ENCODE data around the gene TAF6L. TPM values are rescaled to one million over a fixed set of nuclear protein-coding genes. Genes with fewer than 3 reads are reported as not detected.

The TAF6L gene
- total and polyA plus RNA-seq, 2 donors (not counting 3 experiments of a cell fraction or from before 2014, with no cell fraction given): 28.9 to 33.3 TPM

DNA sequence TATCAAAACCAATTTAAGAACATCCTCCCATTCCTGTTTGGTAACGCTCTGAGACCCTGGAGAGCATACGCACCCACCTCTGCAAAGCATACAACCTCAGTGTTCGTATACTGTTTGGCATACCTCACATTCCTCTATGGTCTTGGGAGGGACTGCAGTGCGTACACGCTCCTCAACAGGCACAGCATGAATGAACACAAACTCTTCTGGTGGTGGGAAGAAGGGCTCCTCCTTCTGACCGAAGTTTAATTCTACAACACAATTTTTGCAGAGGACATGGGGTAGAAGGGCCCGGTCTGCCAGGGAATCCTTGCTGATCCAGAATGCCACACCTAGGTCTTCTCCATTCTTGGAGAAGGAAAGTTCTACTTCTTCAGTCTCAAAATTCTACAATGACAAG lies 49.2 kb upstream of the TAF6L start:
- H3K9me3 ChIP-seq (replicated peaks; ENCODE audit: control insufficient read depth, insufficient read depth, low read length): no peaks in the 10 kb centered on the region
- dilution Hi-C loops (cut with MboI; ENCODE audit: extremely low pct_ligation_motif_present, low sequenced_read_pairs): no loop called here
- H3K9ac ChIP-seq (replicated peaks; ENCODE audit: extremely low read depth, insufficient read depth, low read length): no peak overlapping the region

More for the DNA sequence above, 49.2 kb upstream of the TAF6L start:
- Histone ChIP-seq H3K4me1 (ENCODE audit: control insufficient read depth, extremely low read depth, insufficient read depth, low read length) (peaks cover 11% of the 10 kb centered on the region), H4K20me1 (replicated peaks; ENCODE audit: control insufficient read depth, extremely low read depth, insufficient read depth, low read length) (no peaks in the 10 kb centered on the region), H3K79me2 (ENCODE audit: control insufficient read depth, insufficient read depth, low read length) (peaks cover 75% of the 10 kb centered on the region), H3K27me3 (ENCODE audit: control insufficient read depth in 2 of 2, insufficient read depth in 2 of 2, low read length in 2 of 2) (no peaks in the 10 kb centered on the region), H3K9me1 (replicated peaks; ENCODE audit: control insufficient read depth, extremely low read depth, insufficient read depth, low read length) (no peaks in the 10 kb centered on the region), H3K36me3 (ENCODE audit: control insufficient read depth in 2 of 2, extremely low read depth in 1 of 2, insufficient read depth in 2 of 2, low read length in 2 of 2) (peaks cover 32 to 48% of the 10 kb centered on the region in 2 experiments), H3K27ac (ENCODE audit: insufficient read depth, low read depth, low read length) (no peak overlapping the region), H3K4me3 (replicated peaks in 1 of 3; ENCODE audit: insufficient read depth in 1 of 3, low read depth in 1 of 3, low read length in 3 of 3) (no peak overlapping the region), H2AFZ (ENCODE audit: low read depth, low read length) (no peak overlapping the region), H3K4me2 (ENCODE audit: insufficient read depth, low read length) (no peak overlapping the region)
- BruUV-seq (replicated peaks): TSS peak; percentile 65
- ChIA-PET POLR2A (no interaction called here), CTCF (no interaction called here)
- intact Hi-C loops (cut with micrococcal nuclease): no loop called here
- DNase-seq (ENCODE audit: low read depth, low spot score) (no peak), FAIRE-seq (no peak)
- TF ChIP-seq POLR2A (IDR thresholded peaks at IDR 0.05; ENCODE audit: low read depth, low read length) (no peak), EZH2 (IDR thresholded peaks at IDR 0.05; ENCODE audit: borderline replicate concordance, low read depth, low read length, severe bottlenecking) (no peak), MYC (IDR thresholded peaks at IDR 0.05; ENCODE audit: low read depth, low read length) (no peak), GATA2 (IDR thresholded peaks at IDR 0.05; ENCODE audit: insufficient read depth, insufficient read length, low read depth, low read length) (no peak), FOS (IDR thresholded peaks at IDR 0.05; ENCODE audit: borderline replicate concordance, insufficient read depth, low read length) (no peak), JUN (IDR thresholded peaks at IDR 0.05; ENCODE audit: borderline replicate concordance, insufficient read depth, insufficient read length, low read depth) (no peak), POLR2AphosphoS5 (IDR thresholded peaks at IDR 0.05; ENCODE audit: insufficient read depth, low read depth, low read length) (no peak)
- TF ChIP-seq, protein P1, sequence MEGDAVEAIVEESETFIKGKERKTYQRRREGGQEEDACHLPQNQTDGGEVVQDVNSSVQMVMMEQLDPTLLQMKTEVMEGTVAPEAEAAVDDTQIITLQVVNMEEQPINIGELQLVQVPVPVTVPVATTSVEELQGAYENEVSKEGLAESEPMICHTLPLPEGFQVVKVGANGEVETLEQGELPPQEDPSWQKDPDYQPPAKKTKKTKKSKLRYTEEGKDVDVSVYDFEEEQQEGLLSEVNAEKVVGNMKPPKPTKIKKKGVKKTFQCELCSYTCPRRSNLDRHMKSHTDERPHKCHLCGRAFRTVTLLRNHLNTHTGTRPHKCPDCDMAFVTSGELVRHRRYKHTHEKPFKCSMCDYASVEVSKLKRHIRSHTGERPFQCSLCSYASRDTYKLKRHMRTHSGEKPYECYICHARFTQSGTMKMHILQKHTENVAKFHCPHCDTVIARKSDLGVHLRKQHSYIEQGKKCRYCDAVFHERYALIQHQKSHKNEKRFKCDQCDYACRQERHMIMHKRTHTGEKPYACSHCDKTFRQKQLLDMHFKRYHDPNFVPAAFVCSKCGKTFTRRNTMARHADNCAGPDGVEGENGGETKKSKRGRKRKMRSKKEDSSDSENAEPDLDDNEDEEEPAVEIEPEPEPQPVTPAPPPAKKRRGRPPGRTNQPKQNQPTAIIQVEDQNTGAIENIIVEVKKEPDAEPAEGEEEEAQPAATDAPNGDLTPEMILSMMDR (IDR thresholded peaks at IDR 0.05; ENCODE audit: extremely low read depth in 1 of 2, insufficient read depth in 1 of 2, low read depth in 1 of 2, low read length in 2 of 2): no peak
- TF ChIP-seq, protein P2, sequence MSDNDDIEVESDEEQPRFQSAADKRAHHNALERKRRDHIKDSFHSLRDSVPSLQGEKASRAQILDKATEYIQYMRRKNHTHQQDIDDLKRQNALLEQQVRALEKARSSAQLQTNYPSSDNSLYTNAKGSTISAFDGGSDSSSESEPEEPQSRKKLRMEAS (IDR thresholded peaks at IDR 0.05; ENCODE audit: insufficient read depth, insufficient read length): no peak
